Astrocyte (in vitro differentiated cells and primary cell): ENCODE data around the gene PIP. TPM values are rescaled to one million over a fixed set of nuclear protein-coding genes. Genes with fewer than 3 reads are reported as not detected.
"Not testable (repeated sequence)": the region's sequence is repeated elsewhere in the genome, so short reads cannot be mapped to it uniquely, and the experiment has no call there.

Source experiments
- DNase-seq: peaks from one replicate; pipeline ENCODE4 v3.0.0-alpha.2; 2010; ENCODE audit warnings: low read depth
- FAIRE-seq: peaks from 2 replicates; lab custom pipeline; 2011; peaks lifted over from hg19 to GRCh38; lab: Jason Lieb, UNC
- H2AFZ ChIP-seq: 2 replicates; pipeline ENCODE4 v1.6.0; 2012; ENCODE audit warnings: low read depth, low read length, inconsistent platforms
- H3K27ac ChIP-seq: 2 replicates; pipeline ENCODE4 v1.5.1; 2011; ENCODE audit warnings: low read depth, low read length, inconsistent platforms
- H3K27me3 ChIP-seq: 2 replicates; pipeline ENCODE4 v1.6.0; 2011; ENCODE audit warnings: low read length, inconsistent platforms; ENCODE audit not compliant: insufficient read depth
- H3K36me3 ChIP-seq: 2 replicates; pipeline ENCODE4 v1.5.1; 2011; ENCODE audit warnings: low read length, inconsistent platforms; ENCODE audit not compliant: insufficient read depth
- H3K4me1 ChIP-seq: 2 replicates; pipeline ENCODE4 v1.5.1; 2011; ENCODE audit warnings: low read length, inconsistent platforms; ENCODE audit not compliant: insufficient read depth
- H3K4me2 ChIP-seq: 2 replicates; pipeline ENCODE4 v1.6.0; 2012; ENCODE audit warnings: low read length, inconsistent platforms
- H3K4me3 ChIP-seq: 2 replicates; pipeline ENCODE4 v1.5.1; 2011; ENCODE audit warnings: low read depth, mild to moderate bottlenecking, low read length, inconsistent platforms; ENCODE audit not compliant: insufficient read depth
- H3K79me2 ChIP-seq: 2 replicates; pipeline ENCODE4 v1.6.0; 2012; ENCODE audit warnings: mild to moderate bottlenecking, low read length, inconsistent platforms; ENCODE audit not compliant: insufficient read depth
- H3K9ac ChIP-seq: 2 replicates; pipeline ENCODE4 v1.6.0; 2012; ENCODE audit warnings: mild to moderate bottlenecking, low read length, inconsistent platforms
- H3K9me3 ChIP-seq: 2 replicates; pipeline ENCODE4 v1.5.1; 2012; ENCODE audit warnings: low read depth, mild to moderate bottlenecking, low read length, inconsistent platforms; ENCODE audit not compliant: insufficient read depth
- H4K20me1 ChIP-seq: 2 replicates; pipeline ENCODE4 v1.6.0; 2012; ENCODE audit warnings: low read length, inconsistent platforms; ENCODE audit not compliant: insufficient read depth
- H3K27ac Mint-ChIP-seq: one replicate; pipeline ENCODE4 v1.8.0; 2021; ENCODE audit warnings: mild to moderate bottlenecking, mixed read lengths; ENCODE audit not compliant: unreplicated experiment
- H3K27me3 Mint-ChIP-seq: one replicate; pipeline ENCODE4 v1.8.0; 2021; ENCODE audit warnings: low read depth, mixed read lengths; ENCODE audit not compliant: unreplicated experiment
- H3K36me3 Mint-ChIP-seq: one replicate; pipeline ENCODE4 v1.8.0; 2021; ENCODE audit warnings: low read depth, mixed read lengths; ENCODE audit not compliant: unreplicated experiment
- H3K4me1 Mint-ChIP-seq: one replicate; pipeline ENCODE4 v1.8.0; 2021; ENCODE audit warnings: low read depth, mixed read lengths; ENCODE audit not compliant: unreplicated experiment
- H3K4me3 Mint-ChIP-seq: one replicate; pipeline ENCODE4 v1.8.0; 2021; ENCODE audit warnings: mild to moderate bottlenecking, moderate library complexity, mixed read lengths; ENCODE audit not compliant: unreplicated experiment
- H3K9me3 Mint-ChIP-seq: one replicate; pipeline ENCODE4 v1.8.0; 2021; ENCODE audit warnings: mild to moderate bottlenecking, mixed read lengths; ENCODE audit not compliant: unreplicated experiment
- EZH2 ChIP-seq: IDR thresholded peaks from 2 replicates; pipeline ENCODE4 v1.6.1; 2012; ENCODE audit warnings: mild to moderate bottlenecking, low read length, inconsistent platforms; ENCODE audit not compliant: insufficient read depth
- total RNA-seq: library from RNA; stranded (reverse); gene quantifications from 2 replicates; pipeline ENCODE4 v1.2.1, GENCODE V29; 2021
- TF ChIP-seq, protein P1 (sequence below): IDR thresholded peaks from 2 replicates; pipeline ENCODE4 v1.5.1; 2011; ENCODE audit warnings: low read depth, mild to moderate bottlenecking, inconsistent platforms, low read length, moderate library complexity; ENCODE audit not compliant: insufficient read depth

The PIP gene
- total RNA-seq, 1 donor from 2014 or later = not detected

- Histone ChIP-seq H3K36me3 (no peaks in the 10 kb centered on the region), H3K4me1 (no peaks in the 10 kb centered on the region), H3K79me2 (no peaks in the 10 kb centered on the region), H3K9me3 (no peaks in the 10 kb centered on the region), H3K4me3 (no peak overlapping the region), H3K27ac (no peak overlapping the region), H3K4me2 (no peak overlapping the region), H3K9ac (no peak overlapping the region), H2AFZ (no peak overlapping the region), H3K27me3 (no peaks in the 10 kb centered on the region), H4K20me1 (no peaks in the 10 kb centered on the region)
- Mint-ChIP-seq H3K36me3 (no peaks in the 10 kb centered on the region), H3K9me3 (peaks cover 6% of the 10 kb centered on the region), H3K27ac (no peak overlapping the region), H3K27me3 (no peaks in the 10 kb centered on the region), H3K4me3 (no peak overlapping the region), H3K4me1 (no peaks in the 10 kb centered on the region)
- TF ChIP-seq EZH2 = no peak
- TF ChIP-seq, protein P1, sequence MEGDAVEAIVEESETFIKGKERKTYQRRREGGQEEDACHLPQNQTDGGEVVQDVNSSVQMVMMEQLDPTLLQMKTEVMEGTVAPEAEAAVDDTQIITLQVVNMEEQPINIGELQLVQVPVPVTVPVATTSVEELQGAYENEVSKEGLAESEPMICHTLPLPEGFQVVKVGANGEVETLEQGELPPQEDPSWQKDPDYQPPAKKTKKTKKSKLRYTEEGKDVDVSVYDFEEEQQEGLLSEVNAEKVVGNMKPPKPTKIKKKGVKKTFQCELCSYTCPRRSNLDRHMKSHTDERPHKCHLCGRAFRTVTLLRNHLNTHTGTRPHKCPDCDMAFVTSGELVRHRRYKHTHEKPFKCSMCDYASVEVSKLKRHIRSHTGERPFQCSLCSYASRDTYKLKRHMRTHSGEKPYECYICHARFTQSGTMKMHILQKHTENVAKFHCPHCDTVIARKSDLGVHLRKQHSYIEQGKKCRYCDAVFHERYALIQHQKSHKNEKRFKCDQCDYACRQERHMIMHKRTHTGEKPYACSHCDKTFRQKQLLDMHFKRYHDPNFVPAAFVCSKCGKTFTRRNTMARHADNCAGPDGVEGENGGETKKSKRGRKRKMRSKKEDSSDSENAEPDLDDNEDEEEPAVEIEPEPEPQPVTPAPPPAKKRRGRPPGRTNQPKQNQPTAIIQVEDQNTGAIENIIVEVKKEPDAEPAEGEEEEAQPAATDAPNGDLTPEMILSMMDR = no peak
- FAIRE-seq (no peak), DNase-seq (no peak)
Observed at GRCh38 chr7:143148651-143149050, 16.8 kb downstream of the PIP start.

DNA sequence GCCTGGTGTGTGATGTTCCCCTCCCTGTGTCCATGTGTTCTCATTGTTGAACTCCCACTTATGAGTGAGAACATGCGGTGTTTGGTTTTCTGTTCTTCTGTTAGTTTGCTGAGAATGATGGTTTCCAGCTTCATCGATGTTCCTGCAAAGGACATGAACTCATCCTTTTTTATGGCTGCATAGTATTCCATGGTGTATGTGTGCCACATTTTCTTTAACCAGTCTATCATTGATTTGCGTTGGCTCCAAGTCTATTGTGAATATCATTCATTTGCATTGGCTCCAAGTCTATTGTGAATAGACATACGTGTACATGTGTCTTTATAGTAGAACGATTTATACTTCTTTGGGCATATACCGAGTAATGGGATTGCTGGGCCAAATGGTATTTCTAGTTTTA is 18.8 kb downstream of the PIP start:
- H3K79me2 ChIP-seq, H3K9ac ChIP-seq, H3K4me1 ChIP-seq, H3K27ac ChIP-seq, H2AFZ ChIP-seq, DNase-seq, H4K20me1 ChIP-seq, H3K9me3 ChIP-seq, H3K27ac Mint-ChIP-seq, H3K36me3 ChIP-seq, H3K27me3 ChIP-seq, H3K4me2 ChIP-seq, H3K4me3 Mint-ChIP-seq, H3K36me3 Mint-ChIP-seq, H3K9me3 Mint-ChIP-seq, H3K4me3 ChIP-seq, H3K4me1 Mint-ChIP-seq, FAIRE-seq, H3K27me3 Mint-ChIP-seq: not testable (repeated sequence)

GRCh38 chr7:143158617-143159016 is 26.7 kb downstream of the PIP start:
- not testable (repeated sequence) for H3K36me3 ChIP-seq

DNA sequence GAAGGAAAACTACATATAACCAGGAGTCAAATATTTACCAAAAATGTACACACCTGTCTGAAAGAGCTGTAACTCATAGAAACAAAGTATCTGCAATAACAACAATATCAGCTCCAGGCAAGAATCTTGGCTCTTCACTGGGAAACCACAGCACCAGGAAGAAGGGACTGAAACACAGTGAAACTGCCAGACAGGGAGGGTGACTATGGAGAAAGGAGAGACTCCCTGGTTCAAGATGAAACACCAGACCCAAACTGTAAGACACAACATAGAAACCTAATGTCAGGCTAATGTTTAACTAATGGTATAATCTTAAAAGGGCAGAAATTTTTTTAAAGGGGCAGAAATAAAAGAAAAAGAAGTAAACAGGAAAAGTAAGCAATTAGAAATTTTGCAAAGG is 39.8 kb downstream of the PIP start:
- Mint-ChIP-seq H3K9me3 (no peaks in the 10 kb centered on the region), H3K27ac (no peak overlapping the region), H3K4me3 (no peak overlapping the region), H3K27me3 (no peaks in the 10 kb centered on the region), H3K36me3 (no peaks in the 10 kb centered on the region), H3K4me1 (no peaks in the 10 kb centered on the region)
- Histone ChIP-seq H4K20me1 (no peaks in the 10 kb centered on the region), H3K4me1 (no peaks in the 10 kb centered on the region), H3K9me3 (no peaks in the 10 kb centered on the region), H3K79me2 (no peaks in the 10 kb centered on the region), H3K4me2 (no peak overlapping the region), H3K27ac (no peak overlapping the region), H3K9ac (no peak overlapping the region), H3K27me3 (no peaks in the 10 kb centered on the region), H3K36me3 (no peaks in the 10 kb centered on the region), H3K4me3 (no peak overlapping the region), H2AFZ (no peak overlapping the region)
- TF ChIP-seq, protein P1 = no peak
- TF ChIP-seq EZH2 = no peak
- DNase-seq (no peak), FAIRE-seq (no peak)

More at GRCh38 chr7:143158617-143159016, 26.7 kb downstream of the PIP start:
- not testable (repeated sequence) for H3K4me3 ChIP-seq, H3K27me3 ChIP-seq, H3K9me3 ChIP-seq, FAIRE-seq, H3K4me1 Mint-ChIP-seq, H4K20me1 ChIP-seq, H3K27ac Mint-ChIP-seq, H3K4me1 ChIP-seq, H3K36me3 Mint-ChIP-seq, H3K27ac ChIP-seq, H3K4me3 Mint-ChIP-seq, H3K4me2 ChIP-seq, H3K79me2 ChIP-seq, DNase-seq, H2AFZ ChIP-seq, H3K9me3 Mint-ChIP-seq, H3K9ac ChIP-seq, H3K27me3 Mint-ChIP-seq
